NCI-H1930 (cell line): ENCODE measurements around the gene PPP3CA.
A peak's percentile ranks its signal among the peaks of the same experiment; 100 is the strongest.

Source experiments
- DNase-seq, 2 experiments: peaks; one replicate each; lab custom pipeline; 2025; lab: John Stamatoyannopoulos, UW

Gene PPP3CA

DNA sequence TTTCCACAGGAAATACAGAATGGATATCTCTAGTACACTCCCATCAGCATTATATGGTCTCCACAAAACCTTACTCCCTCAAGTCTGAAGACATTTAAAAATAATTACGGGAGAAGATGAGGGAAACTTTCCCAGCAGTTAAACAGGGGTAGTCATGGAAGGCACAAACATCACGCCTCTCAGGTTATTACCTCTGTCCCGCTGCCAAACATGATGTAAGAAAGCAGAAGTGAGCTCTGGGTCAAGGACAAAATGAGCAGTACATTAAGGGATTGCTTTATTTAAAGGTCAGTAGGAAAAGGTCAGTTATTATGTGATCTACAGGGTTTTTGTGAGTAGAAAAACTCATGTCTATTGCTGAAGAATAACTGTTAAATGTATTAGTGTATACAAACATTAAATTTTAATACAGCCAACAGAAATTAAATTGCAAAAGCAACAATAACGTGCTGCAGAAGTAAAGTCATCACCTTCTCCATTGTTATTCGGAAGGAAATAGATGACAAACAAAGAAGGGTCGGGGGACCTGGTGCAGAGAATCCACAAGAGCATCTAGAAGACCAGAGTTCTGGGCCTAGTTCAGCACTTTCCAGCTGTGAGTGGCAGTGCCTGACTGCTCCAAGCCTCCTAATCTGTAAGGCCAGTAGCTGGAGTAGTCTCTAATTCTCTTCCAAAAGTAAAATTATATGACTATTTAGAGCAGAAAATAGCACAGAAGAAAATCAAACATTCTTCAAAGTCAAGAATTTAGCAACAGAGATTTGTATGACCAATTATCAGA is 171.2 kb downstream of the PPP3CA start:
- no peak for DNase-seq

DNA sequence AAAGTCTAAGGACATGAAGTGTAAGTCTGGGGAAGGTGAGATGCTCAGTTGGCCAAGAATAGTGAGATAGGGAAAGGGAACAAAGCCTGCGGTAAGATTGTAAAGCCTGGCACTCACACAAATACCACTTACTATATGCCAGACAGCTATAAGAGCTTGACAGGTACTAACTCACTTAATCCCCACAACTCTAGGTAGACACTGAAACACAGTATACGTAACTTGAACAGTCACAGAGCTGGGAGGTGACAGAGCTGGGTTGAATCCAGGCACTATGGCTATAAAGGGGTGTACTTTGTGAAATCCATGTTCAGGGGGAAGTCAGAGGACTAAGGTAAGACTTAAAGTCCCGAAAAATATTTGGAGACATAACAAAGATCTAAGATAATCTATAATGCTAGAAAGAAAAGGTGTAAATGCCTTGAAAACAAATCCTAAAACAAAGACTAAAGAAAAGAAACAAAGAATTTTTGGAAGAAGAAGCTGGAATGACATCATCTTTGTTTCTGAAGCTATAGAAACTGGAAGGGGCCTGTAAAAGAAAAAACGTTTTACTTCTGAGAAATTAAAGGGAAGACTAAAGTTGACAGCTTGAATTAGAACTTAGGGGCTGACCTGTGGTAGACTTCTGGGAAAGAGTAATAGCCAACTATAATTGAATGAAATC is 172.5 kb downstream of the PPP3CA start:
- DNase-seq = no peak

DNA sequence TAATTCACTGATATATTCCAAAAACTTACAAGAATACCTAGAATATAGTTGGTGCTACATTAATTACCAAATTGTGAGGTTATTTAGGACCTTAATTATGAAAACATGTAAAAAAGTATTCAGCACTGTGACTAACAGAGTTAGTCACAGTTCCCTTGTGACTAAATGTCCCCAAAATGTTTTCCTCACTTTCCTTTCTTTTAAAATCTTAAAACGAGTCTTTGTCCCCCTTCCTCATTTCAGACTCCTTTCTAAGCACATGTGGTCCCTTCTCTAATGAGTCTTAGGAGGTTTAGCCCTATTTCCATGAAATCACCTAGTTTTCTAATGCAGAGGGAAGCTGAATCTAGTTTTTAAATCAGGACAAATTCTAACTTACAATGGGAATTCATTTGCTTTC is 175.0 kb downstream of the PPP3CA start:
- no peak for DNase-seq

DNA sequence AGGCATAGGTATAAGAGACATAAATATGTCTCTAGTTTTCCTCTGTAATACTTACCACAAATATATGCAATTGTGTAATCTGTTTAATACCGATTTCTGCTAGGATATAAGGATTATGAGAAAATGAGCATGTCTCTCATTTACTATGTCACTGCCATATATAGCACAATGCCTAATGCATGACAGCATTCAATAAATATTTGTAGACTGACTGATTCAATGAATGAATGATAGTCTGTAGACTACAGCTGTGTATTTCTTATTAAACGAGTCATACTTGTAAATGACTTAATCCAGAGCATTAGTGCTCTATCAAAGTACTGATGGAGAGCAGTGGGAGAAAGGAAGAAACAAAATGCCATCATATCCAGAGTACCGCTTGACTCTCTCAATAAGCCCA is 175.6 kb downstream of the PPP3CA start:
- no peak for DNase-seq

DNA sequence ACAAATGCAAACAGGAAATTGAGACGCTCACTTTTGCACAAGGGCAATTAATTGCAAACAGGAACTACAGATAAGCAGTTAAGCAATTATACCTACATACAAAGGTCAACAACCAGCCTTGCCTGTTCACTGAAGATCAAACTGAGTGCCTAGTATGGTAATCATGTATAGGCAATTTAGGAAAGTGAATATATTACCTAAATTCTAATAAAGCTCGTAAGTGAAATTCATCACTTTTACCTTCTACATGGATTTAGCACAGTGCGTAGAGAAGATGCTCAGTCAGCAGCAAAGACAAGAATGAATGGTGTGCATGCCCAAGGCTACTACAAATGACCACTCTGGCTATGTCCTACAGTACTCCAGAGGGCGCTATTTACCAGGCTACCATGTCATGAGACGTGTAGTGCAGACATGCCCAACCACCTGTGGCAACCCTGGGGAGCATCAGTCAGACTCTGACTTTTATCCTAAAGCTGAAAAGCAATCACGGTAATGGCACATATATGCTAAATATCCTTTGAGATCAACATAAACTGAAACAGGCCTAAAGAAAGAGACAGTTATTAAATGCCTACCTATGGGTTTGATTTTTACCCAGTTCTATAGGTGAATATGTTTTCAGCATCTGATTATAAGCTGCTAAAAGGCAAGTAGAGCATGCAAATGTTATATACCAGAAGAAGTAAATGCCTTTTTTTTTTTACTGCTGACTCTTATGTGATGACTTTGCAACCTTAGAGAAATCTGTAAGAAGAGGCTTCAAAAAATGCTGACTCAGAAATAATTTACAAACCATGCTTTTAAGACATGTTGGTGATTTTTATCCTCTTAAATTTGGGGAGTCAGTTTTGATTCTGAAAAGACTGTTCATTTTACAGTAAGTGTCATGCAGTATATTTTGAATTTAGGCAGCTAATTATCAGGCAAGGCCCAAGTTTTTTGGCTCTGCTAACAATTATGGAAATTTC is 178.0 kb downstream of the PPP3CA start:
- peak; percentile 27 to 43 for DNase-seq

DNA sequence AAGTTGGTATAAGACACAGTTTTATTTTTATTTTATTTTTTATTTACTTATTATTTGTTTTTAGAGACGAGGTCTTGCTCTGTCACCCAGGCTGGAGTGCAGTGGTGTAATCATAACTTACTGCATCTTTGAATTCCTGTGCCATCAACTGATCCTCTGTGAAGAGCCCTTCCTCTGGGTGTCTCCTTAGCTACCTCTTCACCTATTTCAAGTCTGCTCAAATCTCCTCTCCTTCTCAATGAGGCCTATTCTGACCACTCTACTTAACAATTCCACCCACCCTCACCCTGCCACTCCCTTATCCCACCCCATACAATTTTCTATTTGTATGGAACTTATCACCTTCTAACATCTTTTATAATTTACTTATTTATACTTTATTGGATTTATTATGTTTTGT is 183.4 kb downstream of the PPP3CA start:
- no peak for DNase-seq

DNA sequence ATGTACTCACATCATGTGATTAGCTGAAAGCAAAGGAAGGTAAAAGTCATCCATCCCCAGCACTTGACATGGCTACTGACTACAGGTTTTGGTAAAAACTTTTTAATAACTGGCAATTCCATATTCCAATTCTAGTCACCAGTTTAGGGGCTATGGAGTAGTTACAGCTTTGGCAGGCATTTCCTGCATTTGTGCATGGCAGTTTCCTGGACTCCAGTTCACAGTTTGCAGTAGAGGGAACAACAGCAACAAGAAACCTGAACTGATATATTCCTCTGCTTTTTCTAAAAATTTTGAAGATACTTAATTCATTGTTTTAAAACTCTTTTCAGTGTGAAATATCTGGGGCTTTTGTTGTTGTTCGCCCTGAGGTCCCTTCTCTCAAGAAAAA is 184.3 kb downstream of the PPP3CA start:
- no peak for DNase-seq

DNA sequence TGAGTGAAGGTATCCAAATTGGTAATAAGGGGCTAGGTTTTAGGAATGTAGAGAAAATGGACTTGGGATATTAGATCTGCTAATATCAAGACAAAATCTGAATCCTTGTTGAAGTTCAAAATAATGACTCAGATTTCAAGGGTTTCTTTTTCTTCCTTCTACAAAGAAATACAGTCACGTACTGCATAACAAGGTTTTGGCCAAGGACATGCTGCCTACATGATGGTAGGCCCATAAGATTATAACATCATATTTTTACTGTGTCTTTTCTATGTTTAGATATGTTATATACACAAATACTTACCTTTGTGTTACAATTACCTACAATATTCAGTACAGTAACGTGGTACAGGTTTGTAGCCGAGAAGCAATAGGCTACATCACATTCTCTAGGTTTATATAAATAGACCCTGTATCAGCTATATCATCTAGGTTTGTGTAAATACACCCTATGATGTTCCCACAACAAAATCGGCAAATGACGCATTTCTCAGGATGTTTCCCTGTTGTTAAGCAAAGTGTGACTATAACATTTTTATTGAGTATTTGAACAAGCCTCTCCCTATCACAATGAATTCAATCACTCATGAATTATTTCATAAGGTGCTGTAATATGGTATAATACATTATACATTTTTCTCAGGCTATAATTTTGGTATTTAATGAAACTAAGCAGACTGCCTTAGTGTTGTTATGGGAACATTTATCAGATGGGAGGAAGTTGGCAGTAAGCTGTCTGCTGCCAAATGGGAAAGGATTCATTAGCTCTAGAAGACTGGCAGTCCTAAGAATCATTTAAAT is 186.3 kb downstream of the PPP3CA start:
- DNase-seq = no peak

DNA sequence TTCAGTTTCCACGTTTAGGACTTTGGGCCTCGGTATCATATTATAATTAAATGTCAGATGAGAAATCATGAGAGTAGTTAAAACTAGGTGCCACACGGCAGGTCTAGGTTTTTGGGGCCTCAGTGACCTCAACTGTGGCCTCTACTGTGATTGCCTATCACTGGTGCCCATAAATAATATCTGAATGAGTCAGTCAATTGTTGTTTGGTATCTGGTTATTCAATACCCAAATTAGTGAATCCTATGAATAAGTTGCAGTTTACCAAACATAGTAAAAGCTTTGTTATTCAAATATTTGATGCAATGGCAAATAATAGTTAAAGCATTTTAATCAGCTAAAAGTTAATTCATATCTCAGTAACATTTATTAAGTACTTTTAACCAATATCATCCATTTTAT is 188.8 kb downstream of the PPP3CA start:
- no peak for DNase-seq

DNA sequence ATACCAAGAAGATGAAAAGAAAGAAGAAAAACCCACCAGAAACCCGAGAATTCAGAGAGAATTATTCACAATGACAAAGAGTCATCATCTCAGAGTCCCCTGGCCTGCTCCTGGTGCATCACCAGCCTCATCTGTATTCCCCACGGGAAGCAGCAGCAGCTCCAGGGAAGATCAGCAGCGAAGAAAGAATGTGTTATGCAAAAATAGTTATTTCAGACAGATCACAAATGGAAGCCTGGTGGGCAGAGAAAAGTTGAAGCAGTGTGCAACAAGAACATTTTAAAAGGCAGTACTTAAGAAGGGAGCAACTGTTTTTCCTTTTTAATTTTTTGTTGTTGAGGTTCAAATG is 189.2 kb downstream of the PPP3CA start:
- no peak for DNase-seq

DNA sequence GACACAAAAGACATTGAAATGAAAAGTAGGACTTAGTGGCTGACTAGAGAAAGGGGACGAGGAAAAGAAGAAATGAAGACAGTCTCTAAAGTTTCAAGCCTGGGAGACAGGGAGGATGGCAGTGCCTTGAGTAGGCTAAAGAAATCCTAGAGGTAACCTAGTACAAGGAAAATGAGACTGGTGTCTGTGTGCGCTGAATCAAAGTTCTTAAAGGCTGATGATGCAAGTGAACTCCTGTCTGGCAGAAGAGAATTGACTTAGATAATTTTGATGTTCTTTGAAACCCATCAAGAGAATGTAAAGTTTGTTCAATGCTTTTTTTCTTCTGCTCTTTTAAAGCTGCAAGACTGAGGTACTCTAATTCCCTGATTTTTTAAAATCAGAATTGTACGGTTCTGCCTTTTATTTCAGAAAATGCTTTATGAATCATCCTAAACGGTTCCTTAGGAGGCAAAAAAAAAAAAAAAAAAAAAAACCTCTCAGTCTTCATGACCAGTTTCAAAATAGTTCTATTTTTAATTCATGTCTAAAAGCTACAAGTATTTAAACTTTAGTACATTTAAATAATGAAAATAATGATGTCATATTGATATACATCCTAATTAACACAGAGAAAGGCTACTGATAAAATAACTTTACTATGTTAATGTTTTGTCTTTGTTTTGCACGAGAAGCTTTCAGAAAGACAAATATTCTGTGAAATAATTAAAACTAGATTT is 189.8 kb downstream of the PPP3CA start:
- DNase-seq = no peak

DNA sequence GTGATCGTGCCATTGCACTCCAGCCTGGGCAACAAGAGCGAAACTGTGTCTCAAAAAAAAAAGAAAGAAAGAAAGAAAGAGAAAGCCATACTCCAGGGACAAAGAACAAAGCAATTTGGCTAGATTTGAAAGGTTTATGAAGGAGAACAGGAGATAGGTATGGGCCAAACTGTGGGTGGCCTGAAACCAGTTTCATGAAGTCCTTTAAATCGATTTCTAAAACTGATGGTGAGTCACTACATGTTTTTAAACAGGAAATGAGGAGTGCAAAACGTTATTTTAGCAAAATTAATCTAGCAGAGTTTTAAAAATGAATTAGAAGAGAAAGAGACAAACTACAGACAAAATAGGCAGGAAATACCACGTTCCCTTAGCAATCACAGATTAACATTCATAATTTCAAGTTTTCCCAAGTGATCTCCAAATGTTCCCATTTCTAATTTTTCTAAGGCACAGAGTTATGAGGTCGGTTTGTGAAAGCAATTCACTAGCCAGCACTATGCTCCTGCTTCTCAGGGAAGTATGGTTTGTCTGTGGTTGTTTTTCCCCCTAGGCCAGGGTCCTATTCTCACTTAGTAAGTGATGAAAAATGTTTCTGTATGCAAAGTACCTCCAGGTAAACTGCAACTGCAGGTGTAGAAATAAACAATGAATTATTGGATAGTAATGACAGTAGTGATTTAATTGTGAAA is 190.6 kb downstream of the PPP3CA start:
- DNase-seq = no peak

DNA sequence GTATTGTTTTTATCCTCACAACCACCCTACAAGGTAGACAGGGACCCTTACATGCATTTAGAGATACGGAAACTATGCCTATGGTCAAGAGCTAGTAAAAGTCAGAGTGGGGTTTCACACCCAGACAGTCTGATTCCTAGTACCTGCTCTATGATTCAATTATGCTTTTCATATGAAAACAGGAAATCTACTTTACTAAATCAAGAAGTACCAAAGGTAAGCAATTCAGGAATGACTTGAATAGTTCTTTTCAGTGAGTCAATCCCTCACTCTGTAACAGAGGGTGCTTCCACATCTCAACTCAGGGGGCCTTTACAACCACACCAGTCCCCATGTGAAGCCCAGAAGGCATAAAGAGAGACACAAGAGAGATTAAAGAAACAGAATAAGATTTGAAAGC is 191.4 kb downstream of the PPP3CA start:
- no peak for DNase-seq

DNA sequence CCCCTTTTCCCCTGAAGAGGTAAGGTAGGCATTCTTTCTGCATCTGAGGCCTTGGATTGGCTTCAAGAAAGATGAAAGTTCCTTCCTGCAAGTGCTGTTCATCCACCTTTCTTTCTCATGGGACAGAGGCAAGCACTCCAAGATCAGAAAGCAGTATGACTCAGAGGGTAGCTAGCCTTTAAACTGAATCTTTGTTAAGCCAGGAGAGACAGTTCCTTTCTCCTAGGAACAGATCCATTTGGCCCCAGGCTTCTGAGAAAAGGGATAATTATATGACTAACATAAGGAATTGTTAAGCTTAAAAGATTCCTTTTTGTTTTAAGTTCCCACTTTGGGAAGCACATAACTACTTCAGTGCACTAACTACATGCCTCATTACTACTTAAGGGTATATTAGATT is 192.0 kb downstream of the PPP3CA start:
- DNase-seq = no peak

DNA sequence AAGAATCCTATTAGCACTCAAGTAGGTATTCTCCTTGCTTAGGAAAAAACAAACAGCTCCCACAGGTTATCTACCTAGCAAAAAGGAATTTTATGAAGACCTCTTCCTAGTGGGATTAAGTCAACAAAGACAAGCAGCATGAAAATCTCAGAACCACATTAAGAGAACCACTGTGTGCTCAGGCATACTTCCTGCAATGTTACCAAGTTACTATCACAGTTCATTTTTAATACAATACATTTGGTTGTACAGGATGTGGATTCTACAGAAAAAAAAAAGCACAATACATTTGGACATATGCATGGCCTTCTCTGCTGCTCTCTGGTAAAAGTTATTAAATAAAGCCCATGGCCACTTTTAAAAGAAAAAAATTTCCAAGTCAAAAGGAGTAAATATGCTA is 193.7 kb downstream of the PPP3CA start:
- DNase-seq = no peak

DNA sequence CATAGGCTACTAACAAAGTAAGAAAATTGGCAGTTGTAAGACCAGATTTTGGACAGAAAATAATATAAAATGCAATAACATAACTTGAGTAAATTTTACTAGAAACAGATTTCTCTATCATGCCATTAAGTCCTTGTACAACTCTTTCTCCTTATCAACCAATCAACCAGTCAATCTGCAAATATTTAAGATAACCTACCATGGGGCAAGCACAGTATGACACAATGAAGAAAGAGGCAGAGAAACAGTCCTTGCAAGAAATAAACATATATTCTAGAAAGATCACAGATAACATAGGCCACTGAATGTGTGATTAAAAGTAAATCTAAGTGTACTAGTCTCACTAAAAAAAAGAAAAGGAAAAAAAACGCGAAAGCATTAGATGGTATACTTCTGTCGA is 194.8 kb downstream of the PPP3CA start:
- DNase-seq = no peak

DNA sequence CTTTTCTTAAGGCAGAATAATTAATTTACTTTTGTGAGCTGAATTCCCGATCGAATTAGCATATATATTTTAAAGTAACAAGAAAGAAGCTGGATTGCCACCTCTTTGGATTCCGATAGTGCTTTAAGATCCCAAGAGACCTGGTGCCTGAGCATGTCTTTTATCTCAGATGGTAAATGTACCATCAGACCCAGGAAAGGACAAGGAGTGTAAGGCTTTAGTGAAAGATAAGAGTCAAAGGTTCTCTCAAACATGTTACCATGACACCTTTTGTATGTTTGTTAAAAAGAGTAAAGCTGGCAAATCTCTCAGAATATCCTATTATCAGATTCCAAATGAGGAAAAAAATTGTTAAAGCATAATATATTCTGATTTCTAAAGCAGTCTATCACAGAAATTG is 198.8 kb downstream of the PPP3CA start:
- DNase-seq = no peak

DNA sequence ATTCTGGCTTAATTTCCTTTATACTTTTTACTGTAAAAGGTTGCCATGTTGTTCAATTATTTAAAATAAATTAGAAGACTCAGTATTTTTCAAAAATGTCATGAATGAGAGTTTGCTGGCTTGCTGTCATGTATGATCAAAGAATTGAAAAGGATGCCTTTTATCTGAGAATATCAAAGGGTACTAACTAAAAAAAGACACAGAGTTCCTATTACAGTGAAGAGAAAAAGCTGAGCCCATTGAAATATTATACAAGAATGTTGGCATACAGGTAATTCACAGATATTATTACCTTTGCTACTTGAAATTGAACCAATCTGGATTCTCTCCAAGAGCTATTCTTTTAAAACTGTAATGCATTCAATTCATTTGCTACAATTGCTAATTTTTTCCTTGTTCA is 200.0 kb downstream of the PPP3CA start:
- no peak for DNase-seq

DNA sequence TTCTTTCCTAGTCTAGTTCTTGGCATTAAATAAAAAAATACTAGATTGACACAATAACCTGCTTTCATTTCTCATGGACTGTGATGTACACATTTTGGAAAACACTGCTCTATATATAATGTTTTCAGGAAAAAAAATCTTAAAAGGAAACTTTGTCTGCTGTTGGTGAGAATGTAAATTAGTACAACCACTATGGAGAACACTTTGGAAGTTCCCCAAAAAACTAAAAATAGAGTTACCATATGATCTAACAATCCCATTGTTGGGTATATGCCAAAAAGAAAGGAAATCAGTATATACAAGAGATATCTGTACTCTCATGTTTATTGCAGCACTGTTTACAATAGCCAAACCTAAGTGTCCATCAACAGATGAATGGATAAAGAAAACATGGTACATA is 202.3 kb downstream of the PPP3CA start:
- no peak for DNase-seq

DNA sequence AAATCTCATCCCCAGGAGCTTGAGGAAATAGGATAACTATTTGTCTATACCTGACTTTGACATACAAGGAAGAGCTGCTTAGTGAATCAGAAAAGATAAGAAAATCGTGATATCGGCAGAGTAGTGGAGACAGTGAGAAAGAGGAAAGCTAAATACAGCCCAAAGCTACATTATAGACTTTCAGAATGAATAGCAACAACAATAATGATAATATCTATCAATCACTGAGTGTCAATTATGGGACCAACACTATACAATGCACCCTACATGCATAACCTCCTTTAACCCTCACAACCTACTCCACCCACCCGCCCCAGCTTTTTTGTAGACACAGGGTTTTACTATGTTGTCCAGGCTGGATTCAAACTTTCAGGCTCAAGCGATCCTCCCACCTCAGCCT is 205.1 kb downstream of the PPP3CA start:
- DNase-seq = no peak

DNA sequence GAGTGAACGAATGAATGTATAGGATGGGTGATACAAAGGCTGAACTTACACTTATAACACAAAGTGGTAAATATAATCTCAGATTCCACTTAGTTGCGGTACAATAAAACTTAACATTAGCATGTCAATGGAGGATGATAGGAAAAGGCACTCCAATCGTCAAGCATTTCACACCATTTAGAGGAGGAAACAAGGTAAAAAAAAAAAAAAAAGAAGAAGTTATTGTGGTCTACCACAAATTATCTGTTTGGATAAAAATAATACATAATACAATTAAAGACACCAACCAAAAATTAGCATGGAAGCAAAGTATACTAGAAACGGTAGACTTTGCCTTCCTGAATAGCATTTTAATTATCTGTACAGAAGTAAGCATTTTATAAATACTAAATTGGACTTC is 205.5 kb downstream of the PPP3CA start:
- DNase-seq = no peak
